HL-60/S4 treated with retinoic acid at 250 ng/mL for 4 days and 3 days (cell line): ENCODE data around the gene UBE3A.
"Not testable (repeated sequence)": the region's sequence is repeated elsewhere in the genome, so short reads cannot be mapped to it uniquely, and the experiment has no call there.

Source experiments
- in situ Hi-C: fragments of 300-500 bp; cut with MboI; formaldehyde crosslinking; loops from 2 replicates; pipeline ENCODE4 v1.7.0; 2022; ENCODE audit warnings: low sequenced_read_pairs

UBE3A gene

DNA sequence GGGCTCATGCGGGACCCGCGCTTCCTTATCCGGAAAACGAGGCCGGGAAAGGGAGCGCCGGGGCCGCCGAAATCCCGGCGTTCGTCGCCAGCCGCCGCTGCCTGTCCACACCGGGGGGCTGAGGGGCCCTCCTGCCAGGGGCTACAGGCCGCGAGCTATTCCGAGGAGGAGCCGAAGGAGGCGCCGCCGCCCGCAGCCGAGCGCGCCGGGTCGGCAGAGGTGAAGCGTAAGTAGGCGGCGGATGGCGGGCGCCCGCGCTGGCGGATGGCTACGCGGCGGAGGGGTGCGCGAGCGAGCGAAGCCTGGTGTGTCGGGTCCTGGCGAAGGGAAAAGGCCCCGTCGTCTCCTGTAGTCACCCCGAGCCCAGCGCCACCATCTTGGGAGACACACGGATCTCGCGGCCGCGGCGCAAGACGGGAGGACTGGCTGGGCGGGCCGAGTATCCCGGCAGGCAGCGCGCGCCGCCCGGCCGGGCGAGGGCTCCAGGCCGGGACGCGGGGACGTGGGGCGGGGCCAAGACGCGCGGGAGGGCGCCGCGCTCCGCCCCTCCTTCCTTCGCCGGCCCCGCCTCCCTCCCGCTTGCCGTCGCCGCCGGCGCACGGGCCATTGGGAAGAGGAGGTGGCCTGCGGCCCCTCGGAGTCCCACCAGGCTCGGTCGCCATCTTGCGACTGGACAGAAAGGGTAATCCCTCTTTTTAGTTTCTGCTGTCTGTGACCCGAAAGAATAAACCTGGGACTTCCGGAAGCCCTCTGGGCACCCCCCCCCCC is at the start of gene UBE3A:
Gene UBE3A, minus strand, starts transcription at position 424 of the 768 bp plus-strand sequence. CDS start 29,917 bp downstream, outside the sequence.
- in situ Hi-C loops, result no loop called here

GRCh38 chr15:25487226-25487884 is 48.5 kb upstream of the UBE3A start:
- in situ Hi-C loops, result no loop called here

- in situ Hi-C loops, result no loop called here
Observed at GRCh38 chr15:25486051-25486450, 47.2 kb upstream of the UBE3A start.

- in situ Hi-C loops, result no loop called here
Observed at GRCh38 chr15:25481208-25481859, 42.5 kb upstream of the UBE3A start.

DNA sequence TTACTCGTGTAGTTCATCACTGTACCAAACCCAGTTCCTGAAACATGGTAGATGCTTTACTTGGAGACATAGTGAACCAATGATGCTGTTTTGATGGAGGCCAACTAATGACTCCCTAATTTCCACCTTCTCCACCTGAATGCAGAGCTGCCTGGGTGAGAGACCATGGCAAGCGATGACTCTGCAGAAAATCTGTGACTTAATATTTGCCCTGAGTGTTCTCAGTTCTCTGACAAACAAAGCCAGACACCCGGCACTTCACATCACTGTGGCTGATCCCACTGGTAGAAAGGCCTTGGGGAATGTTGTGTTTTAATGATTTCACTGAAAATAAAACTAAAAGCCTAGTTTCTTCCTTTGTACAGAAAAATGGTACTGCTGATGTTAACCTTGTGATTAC is 39.5 kb upstream of the UBE3A start:
- in situ Hi-C loops, result no loop called here

- in situ Hi-C loops, result no loop called here
Observed at GRCh38 chr15:25477816-25478215, 39.0 kb upstream of the UBE3A start.

- in situ Hi-C loops, result no loop called here
Observed at GRCh38 chr15:25474251-25474650, 35.4 kb upstream of the UBE3A start.

GRCh38 chr15:25470230-25470629 is 31.4 kb upstream of the UBE3A start:
- in situ Hi-C loops, result no loop called here

DNA sequence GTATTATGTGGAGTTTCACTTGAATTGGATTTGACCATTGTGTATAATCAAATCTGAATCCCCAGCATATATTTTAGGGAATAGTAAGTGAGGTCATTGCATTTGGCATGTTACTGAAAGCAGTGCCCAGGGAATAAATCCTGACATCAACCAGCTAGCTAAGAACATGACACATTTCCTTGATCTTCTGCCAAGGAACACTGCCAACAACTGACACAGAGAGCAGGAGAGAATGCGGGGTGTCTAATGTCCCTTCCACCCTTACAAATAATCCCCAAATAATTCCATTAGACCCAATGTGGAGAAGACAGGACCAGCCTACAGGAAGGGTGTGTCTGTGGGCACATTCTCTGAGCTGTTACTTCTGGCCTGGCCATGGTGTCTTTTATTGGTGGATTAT is 30.6 kb upstream of the UBE3A start:
- in situ Hi-C loops, result no loop called here

DNA sequence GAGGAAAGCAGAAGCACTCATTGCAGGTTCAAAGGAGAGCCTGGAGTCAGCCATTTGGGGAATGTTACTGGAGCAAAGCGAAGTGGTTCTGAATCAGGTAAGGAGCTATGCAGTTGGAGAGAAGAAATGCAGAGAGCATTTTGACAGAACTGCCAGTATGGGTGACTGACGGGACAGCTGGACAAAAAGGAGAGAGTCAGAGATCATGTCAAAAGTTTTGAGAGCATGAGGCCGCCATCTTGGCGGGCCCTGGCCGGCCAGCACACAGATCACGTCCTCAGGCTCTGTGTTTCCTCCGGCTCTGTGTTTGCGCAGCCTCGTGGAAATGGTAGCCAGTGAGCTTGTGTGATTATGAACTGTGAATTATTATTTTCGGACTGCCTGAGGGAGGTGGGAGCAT is 29.8 kb upstream of the UBE3A start:
- in situ Hi-C loops, result no loop called here

GRCh38 chr15:25465835-25466234 is 27.0 kb upstream of the UBE3A start:
- in situ Hi-C loops, result no loop called here

DNA sequence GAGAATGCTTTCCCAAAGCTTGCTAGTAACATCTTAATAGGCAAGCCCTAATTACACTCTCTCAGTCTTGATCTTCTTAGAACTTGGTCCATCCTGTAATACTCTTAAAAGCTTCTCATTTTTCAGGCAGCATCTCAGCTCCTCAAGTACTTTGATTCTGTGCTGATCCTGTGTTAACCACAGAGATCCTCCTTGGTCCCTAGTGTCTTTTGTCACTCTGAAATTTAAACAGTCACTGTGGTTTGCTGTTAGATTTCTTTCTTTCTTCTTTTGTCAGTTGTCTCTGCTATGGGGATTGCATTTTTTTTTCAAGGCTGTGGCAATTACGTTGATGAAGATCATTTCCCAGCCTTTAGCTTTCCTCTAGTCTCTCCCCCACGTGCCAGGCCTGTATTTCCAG is 26.0 kb upstream of the UBE3A start:
- in situ Hi-C loops, result no loop called here

DNA sequence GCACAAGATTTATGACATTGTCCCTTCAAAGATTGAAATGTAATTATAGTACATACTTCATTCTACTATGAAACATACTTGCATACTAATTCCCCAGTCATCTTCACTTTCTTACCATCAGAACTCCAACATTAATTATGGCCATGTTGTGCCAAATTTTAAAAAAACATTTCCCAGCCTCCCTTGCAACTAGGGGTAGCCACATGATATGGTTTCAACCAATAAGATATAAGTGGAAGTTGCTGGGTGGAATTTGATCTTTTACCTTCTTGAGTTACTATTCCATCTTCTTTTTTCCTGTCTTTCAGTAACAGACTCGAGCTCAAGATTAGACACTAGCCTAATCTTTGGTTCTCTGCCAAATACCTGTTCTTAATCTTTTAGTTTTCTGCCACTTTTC is 25.6 kb upstream of the UBE3A start:
- in situ Hi-C loops, result no loop called here

GRCh38 chr15:25456196-25456595 is 17.4 kb upstream of the UBE3A start:
- in situ Hi-C loops, result no loop called here

- in situ Hi-C loops, result no loop called here
Observed at GRCh38 chr15:25455226-25455625, 16.4 kb upstream of the UBE3A start.

DNA sequence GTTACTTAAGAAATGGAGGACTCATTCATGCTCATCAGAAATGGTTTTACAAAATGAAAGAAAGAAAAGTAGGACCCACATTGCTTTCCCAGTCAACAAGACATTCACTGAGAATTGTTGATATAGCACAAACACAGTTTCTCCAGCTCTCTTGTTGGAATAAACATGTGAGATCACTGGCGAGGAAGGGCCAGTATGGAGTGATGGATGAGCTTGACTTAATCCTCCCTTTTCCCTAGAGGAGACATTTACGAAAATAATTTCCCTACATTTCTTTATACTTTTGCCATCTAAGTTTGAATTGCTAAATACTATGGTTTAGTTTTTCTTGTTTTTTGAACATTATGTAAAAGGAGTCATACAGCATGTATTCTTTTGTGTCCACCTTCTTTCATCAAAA is 15.9 kb upstream of the UBE3A start:
- in situ Hi-C loops, result no loop called here

DNA sequence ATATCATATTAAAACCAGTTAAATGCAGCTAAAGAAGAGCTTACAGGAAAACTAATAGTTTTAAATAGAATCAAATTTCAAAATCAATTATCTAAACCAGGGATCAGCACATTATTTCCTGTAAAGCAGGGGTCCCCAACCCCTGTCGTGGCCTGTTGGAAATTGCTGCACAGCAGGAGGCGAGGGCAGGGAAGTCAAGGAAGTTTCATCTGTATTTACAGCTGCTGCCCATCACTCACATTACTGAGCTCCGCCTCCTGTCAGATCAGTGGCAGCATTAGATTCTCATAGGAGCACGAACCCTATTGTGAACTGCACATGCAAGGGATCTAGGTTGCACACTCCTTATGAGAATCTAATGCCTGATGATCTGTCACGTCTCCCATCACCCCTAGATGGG is 14.4 kb upstream of the UBE3A start:
- in situ Hi-C loops, result not testable (repeated sequence)

DNA sequence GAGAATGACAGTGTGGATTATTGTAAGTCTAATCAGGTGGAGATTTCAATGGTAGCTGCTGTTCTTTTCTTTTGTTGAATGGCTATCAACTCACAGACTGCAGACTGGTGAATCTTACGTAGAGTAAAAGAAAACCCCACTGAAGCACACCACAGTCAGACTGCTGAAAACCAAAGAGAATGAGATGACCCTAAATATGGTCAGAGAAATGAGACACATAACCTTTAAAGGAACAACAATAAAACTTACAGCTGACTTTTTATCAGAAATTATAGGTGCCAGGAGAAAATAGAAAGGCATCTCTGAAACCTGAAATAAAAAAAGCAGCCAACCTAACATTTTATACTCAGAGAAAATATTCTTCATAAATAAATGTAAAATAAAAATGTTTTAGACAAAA is 12.7 kb upstream of the UBE3A start:
- in situ Hi-C loops, result no loop called here

DNA sequence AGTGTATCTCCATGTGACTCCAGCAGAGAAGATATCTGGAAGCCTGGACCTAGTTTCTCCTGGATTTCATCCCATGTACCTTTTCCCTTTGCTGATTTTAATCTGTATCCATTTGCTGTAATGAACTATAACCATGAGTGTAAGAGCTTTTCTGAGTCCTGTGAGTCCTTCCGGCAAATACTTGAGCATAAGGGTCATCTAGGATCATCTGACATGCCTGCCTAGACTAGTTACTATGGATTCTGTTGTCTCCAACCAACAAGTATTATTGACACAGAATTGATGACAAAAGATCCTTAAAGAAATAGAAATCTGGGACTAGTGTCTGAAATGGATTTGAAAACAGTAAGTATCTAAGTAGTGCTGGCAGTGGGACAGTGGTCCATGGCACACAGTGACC is 11.3 kb upstream of the UBE3A start:
- in situ Hi-C loops, result no loop called here

DNA sequence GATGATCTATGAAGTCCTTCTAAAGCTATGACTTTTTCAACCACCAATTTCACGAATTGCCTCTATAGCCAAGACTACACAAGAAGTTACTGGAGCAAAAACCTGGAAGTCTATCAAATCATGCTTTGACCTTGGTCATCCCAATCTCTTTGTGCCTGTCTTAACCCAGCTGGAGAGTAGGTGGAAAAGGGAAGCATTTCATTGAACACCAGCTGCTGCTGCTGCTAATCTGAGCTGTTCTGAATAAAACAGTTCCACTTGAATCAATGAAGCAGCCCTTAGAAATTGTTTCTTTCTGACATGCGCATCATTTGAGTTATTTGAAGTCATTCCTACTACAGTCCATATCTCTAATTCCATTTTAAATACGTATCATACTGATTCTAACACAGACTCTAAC is 7.3 kb upstream of the UBE3A start:
- in situ Hi-C loops, result no loop called here

DNA sequence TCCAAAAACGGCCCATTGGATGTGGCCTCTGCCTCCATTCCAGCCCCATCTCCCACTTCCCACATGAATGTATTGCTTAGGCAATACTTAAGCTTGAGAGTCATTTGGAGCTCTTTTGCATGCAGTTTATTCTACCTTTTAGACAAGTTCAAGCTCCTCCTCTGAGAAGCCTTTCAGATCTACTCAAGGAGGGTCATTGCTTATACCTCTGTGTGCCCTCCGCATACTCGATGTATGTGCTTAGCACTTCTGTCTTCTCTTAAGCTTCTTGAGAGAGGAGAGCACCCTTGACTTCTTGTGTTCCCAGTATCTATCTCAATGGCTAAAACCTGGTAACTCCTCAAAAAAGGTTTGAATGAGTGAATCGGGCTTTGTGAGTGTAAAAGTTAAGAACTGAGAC is 6.6 kb upstream of the UBE3A start:
- in situ Hi-C loops, result no loop called here

- in situ Hi-C loops, result no loop called here
Observed at GRCh38 chr15:25441111-25441510, 2.3 kb upstream of the UBE3A start.
